CD4-positive, alpha-beta T cell treated with Interleukin-4 for 4 hours (primary cell): ENCODE data around the gene LY6G6D.

Experiments
- DNase-seq: peaks from one replicate; pipeline ENCODE4 v3.0.0-alpha.2; 2020

LY6G6D gene

DNA sequence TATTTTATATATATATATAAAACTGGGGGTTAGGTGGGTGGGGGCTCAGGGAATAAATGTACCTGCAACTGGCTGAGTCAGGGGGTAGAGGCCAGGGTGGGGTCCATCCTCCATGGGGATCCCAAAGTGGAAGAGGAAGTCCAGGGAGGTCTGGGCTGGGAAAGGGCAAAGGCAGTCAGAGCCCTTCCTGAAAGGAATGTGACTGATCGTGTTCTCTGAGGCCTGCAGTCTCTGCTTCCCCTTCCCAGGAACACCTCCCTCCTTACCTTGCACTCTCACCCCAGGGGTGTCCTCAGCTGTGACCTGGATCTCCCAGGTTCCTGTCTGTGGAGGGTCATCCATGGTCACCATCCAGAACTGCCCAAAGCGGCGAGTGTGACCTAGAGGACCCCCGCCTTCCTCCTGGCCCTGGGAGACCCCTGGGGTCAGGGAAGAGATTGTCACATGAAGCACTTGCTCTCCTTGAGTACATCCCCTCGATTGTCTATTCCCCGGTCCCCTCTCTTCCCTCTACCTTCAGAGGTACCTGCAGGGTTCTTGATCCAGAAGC is 52.0 kb downstream of the LY6G6D start:
- no peak for DNase-seq
